Right renal cortex interstitium (tissue), 3 donors: Measurements from ENCODE around the gene PANK4. TPM values are rescaled to one million over a fixed set of nuclear protein-coding genes. Genes with fewer than 3 reads are reported as not detected.
"Not testable (repeated sequence)": the region's sequence is repeated elsewhere in the genome, so short reads cannot be mapped to it uniquely, and the experiment has no call there.

Source experiments
- DNase-seq, 3 donors: peaks; one replicate each; pipeline ENCODE4 v3.0.0-alpha.2; 2013; ENCODE audit warnings: low read depth in 3 of 3, low spot score in 2 of 3
- polyA plus RNA-seq, 3 donors: library from polyadenylated mRNA; unstranded; fragments of 120-200 nt; gene quantifications; one replicate each; pipeline ENCODE4 v1.2.1, GENCODE V29; 2013; ENCODE audit not compliant: insufficient read length in 3 of 3

PANK4 gene
- polyA plus RNA-seq = 10 to 100 TPM; 25.3 to 26.8 (median 26.6) TPM

DNA sequence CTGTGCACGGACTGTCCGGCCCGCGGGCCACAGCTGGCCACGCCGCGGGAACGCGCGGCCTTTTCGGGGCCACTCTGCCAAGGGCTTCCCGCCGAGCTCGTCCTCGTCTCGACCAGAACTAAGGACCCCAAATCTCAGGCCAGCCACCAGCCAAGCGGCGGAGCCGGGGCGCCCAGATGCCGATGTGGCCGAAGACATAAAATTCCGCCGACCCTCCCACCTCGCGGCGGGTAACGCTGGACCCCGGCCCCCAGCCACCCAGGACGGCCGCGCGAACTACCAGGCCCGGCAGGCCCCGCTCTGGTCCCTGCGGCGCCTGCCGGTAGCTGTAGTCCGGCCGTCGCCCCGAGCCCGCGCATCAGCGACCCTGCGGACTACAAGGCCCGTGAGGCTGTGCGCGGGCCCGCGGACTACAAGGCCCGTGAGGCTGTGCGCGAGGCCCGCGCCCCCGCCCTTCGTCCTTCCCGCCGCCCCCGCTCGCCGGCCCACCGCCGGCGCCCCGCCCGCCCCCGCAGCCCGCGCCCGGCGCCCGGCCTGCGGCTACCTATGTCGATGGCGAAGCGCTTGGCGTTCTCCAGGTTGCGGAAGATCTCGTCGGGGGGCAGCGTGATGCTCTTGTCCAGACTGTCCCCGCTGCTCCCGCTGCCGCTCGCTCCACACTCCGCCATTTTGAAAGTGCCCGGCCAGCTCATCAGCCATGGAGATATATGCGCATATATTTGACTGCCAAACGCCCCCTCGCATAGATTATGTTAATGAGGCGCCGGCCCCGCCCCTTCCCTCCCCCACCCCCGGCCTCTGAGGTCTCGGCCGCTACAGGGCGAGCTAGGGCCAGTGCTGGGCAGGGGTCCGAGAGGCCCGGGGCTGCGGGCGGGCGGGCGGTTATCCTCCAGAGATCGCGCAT is at the start of gene PANK4:
PANK4 (minus strand) TSS at position 677 of the 904 bp plus-strand sequence; CDS start at position 668, 9 bp downstream.
- DNase-seq = peak; percentile 66 to 88 (median 78)

DNA sequence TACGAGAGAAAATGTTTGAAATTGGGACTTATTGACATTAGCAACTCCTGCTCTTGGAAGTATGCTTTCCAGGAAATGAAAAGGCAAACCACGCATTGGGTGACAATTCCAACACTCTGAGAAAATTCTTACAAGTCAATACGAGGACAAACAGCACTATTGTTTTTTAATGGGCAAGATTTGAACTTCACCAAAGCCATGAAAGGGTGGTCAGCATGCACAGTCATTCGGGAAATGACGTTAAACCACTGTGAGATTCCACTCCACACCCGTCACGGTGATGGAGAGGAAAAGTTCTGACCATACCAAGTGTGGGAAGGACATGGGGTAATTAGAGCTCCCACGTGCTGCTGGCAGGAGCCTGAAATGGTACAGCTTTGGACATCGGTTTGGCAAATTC is 48.0 kb upstream of the PANK4 start:
- DNase-seq = no peak

- no peak for DNase-seq
These were observed 47.0 kb upstream of the PANK4 start for GRCh38 chr1:2573250-2573920.

DNA sequence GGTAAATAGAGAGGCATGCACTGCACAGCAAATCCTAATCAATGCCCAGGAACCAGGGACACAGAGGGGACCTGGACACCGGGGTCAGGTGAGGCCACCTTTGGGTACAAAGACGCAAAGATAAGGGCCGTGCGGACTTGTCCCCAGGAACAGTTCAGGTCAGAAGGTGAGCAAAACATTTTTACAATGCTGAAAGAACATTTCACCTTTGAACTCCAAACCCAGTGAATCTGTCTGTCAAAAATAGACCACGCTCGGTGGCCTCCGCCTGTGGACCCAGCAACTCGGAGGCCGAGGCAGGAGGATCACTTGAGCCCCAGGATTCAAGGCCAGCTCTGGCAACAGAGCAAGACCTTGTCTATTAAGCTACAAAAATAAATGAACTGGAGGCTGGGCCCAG is 45.0 kb upstream of the PANK4 start:
- DNase-seq = no peak

- DNase-seq = no peak
These were observed 43.9 kb upstream of the PANK4 start for GRCh38 chr1:2570332-2570731.

DNA sequence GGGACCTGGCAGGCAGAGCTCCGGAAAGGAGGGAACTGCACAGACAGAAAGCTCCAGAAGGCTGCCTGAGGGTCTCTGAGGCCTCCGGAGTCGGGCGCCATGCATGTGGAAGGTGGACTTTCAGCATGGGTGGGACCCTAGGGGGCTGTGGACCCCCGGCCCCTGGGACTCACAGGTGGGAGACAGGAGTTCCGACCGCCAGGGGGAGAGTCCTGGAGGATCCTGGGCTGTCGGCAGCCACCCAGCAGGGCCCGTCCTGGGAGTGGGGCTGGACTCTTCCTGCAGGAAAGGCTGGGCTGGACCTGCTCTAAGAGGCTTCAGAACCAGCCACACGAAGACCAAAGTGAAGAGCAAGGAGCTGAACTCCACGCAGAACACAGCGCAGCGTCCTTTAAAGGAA is 43.3 kb upstream of the PANK4 start:
- not testable (repeated sequence) for DNase-seq

- DNase-seq = no peak
These were observed 42.7 kb upstream of the PANK4 start for GRCh38 chr1:2569060-2569459.

GRCh38 chr1:2568187-2568816 is 41.9 kb upstream of the PANK4 start:
- DNase-seq = not testable (repeated sequence)

GRCh38 chr1:2567083-2567679 is 40.8 kb upstream of the PANK4 start:
- DNase-seq = no peak

- DNase-seq = no peak
These were observed 40.0 kb upstream of the PANK4 start for GRCh38 chr1:2566101-2567045.

DNA sequence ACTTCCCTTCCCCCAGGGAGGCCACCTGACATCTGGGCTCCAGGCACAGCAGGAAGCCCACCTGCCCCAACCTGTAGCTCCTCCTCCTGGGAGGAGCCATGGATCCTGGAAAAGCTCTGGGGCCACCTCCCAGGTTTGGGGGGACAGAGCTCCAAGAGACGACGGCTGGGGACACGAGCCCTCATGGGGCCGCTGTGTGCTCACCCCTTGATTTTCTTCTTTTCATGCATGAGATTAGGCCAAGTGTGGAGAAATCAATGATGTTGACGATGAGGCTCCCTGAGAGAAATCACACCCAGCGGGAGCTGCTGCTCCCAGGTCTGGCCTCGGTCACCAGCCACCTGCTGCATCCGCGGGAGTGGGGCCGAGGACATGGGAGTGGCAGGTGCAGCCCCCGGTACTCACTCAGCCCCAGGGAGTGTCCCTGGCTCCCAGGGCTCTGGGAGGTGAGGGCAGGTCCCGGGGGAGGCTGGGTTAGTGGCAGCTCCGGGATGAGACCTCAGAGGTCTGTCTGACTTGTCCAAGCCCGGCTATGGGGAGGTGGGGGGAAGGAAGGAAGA is 38.5 kb upstream of the PANK4 start:
- DNase-seq = no peak

- no peak for DNase-seq
These were observed 37.8 kb upstream of the PANK4 start for GRCh38 chr1:2564006-2564814.

DNA sequence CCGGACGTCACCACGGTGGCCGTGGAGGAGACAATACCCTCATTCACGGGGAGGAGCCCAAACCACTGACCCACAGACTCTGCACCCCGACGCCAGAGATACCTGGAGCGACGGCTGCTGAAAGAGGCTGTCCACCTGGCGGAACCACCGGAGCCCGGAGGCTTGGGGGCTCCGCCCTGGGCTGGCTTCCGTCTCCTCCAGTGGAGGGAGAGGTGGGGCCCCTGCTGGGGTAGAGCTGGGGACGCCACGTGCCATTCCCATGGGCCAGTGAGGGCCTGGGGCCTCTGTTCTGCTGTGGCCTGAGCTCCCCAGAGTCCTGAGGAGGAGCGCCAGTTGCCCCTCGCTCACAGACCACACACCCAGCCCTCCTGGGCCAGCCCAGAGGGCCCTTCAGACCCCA is 36.8 kb upstream of the PANK4 start:
- no peak for DNase-seq

GRCh38 chr1:2561898-2562895 is 35.8 kb upstream of the PANK4 start:
- no peak for DNase-seq

GRCh38 chr1:2561446-2561845 is 35.0 kb upstream of the PANK4 start:
- DNase-seq = no peak

GRCh38 chr1:2560299-2561073 is 34.1 kb upstream of the PANK4 start:
- no peak for DNase-seq
